ENCODE data around the gene HMG20A. TPM values are rescaled to one million over a fixed set of nuclear protein-coding genes. Genes with fewer than 3 reads are reported as not detected.

The HMG20A gene
- total RNA-seq, 1 donor from 2014 or later: 9.7 TPM

DNA sequence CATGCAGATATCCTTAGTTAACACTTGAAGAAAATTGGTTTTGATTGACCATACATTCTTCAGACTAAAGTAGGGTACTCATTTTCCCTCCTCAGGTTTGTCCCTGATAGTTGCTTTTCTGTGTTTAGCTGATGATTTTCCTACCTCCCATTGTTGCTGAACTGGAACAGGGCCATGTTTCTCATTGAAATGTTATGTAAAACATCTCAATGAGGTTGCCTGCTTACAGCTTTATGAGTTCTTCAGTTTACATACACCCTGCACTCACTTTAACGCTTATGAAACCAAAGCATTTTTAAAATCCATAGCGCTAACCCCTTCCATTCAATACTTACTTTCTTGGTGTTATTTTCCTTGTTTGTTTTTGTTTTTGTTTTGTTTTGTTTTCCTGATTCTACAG is 61.9 kb downstream of the HMG20A start:
- FAIRE-seq (no peak), DNase-seq (ENCODE audit: low read depth) (peak; percentile 49)
- peaks cover 3% of the 10 kb centered on the region for H3K36me3 ChIP-seq (ENCODE audit: control insufficient read depth, insufficient read depth, low read length)
- H3K27me3 ChIP-seq (ENCODE audit: control insufficient read depth, insufficient read depth, low read length): no peaks in the 10 kb centered on the region
- TF ChIP-seq, protein P1, sequence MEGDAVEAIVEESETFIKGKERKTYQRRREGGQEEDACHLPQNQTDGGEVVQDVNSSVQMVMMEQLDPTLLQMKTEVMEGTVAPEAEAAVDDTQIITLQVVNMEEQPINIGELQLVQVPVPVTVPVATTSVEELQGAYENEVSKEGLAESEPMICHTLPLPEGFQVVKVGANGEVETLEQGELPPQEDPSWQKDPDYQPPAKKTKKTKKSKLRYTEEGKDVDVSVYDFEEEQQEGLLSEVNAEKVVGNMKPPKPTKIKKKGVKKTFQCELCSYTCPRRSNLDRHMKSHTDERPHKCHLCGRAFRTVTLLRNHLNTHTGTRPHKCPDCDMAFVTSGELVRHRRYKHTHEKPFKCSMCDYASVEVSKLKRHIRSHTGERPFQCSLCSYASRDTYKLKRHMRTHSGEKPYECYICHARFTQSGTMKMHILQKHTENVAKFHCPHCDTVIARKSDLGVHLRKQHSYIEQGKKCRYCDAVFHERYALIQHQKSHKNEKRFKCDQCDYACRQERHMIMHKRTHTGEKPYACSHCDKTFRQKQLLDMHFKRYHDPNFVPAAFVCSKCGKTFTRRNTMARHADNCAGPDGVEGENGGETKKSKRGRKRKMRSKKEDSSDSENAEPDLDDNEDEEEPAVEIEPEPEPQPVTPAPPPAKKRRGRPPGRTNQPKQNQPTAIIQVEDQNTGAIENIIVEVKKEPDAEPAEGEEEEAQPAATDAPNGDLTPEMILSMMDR (IDR thresholded peaks at IDR 0.05; ENCODE audit: insufficient read depth, low read length, severe bottlenecking): no peak
- H3K4me3 ChIP-seq (ENCODE audit: low read depth, low read length): no peak overlapping the region

DNA sequence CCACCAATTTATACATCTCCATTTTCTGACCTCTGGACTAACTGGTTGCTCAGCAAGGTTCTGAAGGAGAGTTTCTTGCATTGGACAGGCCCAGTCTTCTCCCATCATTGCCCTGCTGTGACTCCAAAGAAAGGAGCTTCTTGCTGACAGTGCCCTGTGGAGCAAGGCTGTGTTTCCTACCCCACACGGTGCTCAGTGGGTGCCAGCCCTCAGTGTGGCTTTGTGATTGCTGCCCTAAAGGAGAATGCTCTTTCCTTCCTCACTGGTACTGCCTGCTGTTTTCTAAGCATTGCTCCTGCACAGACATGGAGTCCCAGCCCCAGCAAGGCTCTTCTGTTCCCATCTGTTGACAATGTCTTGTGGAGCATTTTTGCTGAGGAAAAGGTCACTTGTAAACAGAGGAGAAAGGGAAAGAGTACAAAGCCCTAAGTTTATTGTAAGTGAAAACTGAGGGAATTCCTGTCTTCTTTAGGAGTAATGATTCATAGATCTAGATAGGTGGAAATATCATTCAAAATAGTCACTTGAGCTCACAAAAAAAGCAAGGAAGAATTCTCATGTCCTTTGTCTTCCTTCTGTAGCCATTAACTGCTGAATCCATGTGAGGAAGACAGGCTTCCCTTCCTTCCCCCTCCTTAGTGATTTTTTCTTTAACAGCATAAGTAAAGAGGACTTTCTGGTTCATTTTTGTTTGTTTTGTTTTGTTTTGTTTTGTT is 62.9 kb downstream of the HMG20A start:
- H3K36me3 ChIP-seq (ENCODE audit: control insufficient read depth, insufficient read depth, low read length): no peaks in the 10 kb centered on the region
- no peak for FAIRE-seq
- H3K27me3 ChIP-seq (ENCODE audit: control insufficient read depth, insufficient read depth, low read length): no peaks in the 10 kb centered on the region
- H3K4me3 ChIP-seq (ENCODE audit: low read depth, low read length): no peak overlapping the region
- TF ChIP-seq, protein P1 (IDR thresholded peaks at IDR 0.05; ENCODE audit: insufficient read depth, low read length, severe bottlenecking): no peak
- no peak for DNase-seq (ENCODE audit: low read depth)

DNA sequence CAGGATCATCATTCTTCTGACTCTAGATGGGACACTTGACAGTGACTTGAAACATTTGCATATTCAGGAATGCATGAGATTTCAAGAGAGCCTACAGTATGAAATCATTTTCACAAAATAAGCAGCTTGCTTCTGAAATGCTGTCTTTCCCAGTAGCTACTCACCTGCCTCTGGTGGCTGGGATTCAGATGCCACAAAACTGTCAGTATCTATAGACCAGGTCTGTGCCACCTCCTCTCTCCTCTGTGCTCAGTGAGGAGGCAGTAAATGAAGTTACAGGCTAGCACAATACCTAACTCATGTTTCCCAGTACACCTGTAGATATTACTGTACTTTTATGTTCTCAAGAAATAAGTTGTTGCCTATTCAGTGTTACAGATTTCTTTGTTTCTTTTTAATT is 64.3 kb downstream of the HMG20A start:
- FAIRE-seq: no peak
- H3K36me3 ChIP-seq (ENCODE audit: control insufficient read depth, insufficient read depth, low read length): no peaks in the 10 kb centered on the region
- TF ChIP-seq, protein P1 (IDR thresholded peaks at IDR 0.05; ENCODE audit: insufficient read depth, low read length, severe bottlenecking): no peak
- DNase-seq (ENCODE audit: low read depth): no peak
- no peak overlapping the region for H3K4me3 ChIP-seq (ENCODE audit: low read depth, low read length)
- H3K27me3 ChIP-seq (ENCODE audit: control insufficient read depth, insufficient read depth, low read length): no peaks in the 10 kb centered on the region

DNA sequence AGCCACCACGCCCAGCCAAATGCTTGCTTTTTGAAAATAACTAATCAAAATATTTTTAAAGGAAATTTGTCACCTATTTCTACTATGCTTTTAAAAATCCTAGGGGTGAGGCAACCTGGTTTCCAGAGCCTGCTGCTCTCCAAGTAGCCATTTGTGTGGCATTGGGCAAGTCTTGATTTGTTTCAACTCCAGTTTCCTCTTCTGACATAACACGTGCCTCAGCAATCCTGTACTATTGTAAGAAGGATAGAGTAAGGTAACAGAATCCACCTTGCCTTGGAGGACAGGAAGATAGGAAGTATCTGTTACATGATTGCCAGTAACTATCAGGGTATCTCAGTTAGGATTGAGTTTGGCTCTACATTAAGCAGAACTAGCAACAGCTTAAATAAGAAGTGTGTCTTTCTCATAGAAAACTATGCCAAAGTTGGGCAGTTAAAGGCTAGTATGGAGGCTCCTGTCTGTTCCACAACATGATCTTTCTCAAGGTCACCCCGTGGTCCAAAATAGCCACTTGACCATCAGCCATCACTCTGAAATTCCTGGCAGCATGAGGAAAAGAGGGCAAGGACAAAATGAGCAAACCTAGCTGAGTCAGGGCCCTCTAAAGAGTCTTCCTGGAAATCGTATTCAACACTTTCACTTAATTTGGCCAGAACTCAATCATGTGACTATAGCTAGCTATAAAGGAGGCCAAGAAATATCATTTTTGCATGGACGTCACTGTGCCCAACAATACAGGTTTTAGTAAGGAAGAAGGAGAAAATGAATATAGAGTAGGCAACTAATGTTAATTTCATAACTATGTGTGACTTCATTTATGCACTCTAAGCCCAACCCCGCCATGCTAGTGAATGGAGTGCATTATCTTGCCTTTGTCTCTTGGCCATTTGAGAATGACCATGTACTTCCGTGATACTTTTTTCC is 66.1 kb downstream of the HMG20A start:
- TF ChIP-seq, protein P1 (IDR thresholded peaks at IDR 0.05; ENCODE audit: insufficient read depth, low read length, severe bottlenecking): no peak
- no peaks in the 10 kb centered on the region for H3K36me3 ChIP-seq (ENCODE audit: control insufficient read depth, insufficient read depth, low read length)
- FAIRE-seq: no peak

DNA sequence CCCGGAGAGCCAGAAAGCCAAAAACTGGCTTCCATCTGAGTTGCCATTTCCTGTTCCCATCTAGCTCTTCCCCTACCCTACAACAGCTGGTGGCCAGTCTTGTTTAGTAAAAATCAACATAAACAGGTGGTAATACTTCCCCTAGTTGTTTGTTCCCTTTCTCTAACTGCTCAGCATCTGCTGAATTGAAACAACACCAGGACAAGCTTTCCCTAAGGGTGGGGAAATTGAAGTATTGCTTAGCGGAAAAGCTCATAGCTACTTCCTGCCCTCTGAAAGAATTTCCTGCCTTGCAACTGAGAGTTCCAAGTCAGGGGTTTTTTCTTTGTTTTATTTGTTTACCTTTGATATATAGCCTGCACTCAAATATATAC is 66.8 kb downstream of the HMG20A start:
- Histone ChIP-seq H3K27me3 (ENCODE audit: control insufficient read depth, insufficient read depth, low read length) (no peaks in the 10 kb centered on the region), H3K36me3 (ENCODE audit: control insufficient read depth, insufficient read depth, low read length) (no peaks in the 10 kb centered on the region), H3K4me3 (ENCODE audit: low read depth, low read length) (no peak overlapping the region)
- DNase-seq (ENCODE audit: low read depth) (no peak), FAIRE-seq (no peak)
- TF ChIP-seq, protein P1 (IDR thresholded peaks at IDR 0.05; ENCODE audit: insufficient read depth, low read length, severe bottlenecking): no peak

More for the DNA sequence above, 66.1 kb downstream of the HMG20A start:
- no peak overlapping the region for H3K4me3 ChIP-seq (ENCODE audit: low read depth, low read length)
- DNase-seq (ENCODE audit: low read depth): peak; percentile 83
- H3K27me3 ChIP-seq (ENCODE audit: control insufficient read depth, insufficient read depth, low read length): no peaks in the 10 kb centered on the region
